Ascending aorta (tissue), 2 donors: ENCODE results near the gene PCDH9. TPM values are rescaled to one million over a fixed set of nuclear protein-coding genes. Genes with fewer than 3 reads are reported as not detected.

Experiments
- DNase-seq, 2 donors: peaks; one replicate each; pipeline ENCODE4 v3.0.0-alpha.2; 2019; ENCODE audit warnings: low spot score in 2 of 2
- H3K27ac ChIP-seq, 2 donors: fragments of 200-600 bp; sonication (generic); one replicate each; pipeline ENCODE4 v1.5.1; 2016 to 2017; ENCODE audit warnings: mild to moderate bottlenecking in 1 of 2
- H3K27me3 ChIP-seq: fragments of 200-600 bp; sonication (generic); one replicate; pipeline ENCODE4 v1.5.1; 2017
- H3K36me3 ChIP-seq, 2 donors: fragments of 200-600 bp; sonication (generic); one replicate each; pipeline ENCODE4 v1.5.1; 2016
- H3K4me1 ChIP-seq, 2 donors: fragments of 200-600 bp; sonication (generic); one replicate each; pipeline ENCODE4 v1.5.1; 2016 to 2017; ENCODE audit warnings: mild to moderate bottlenecking in 1 of 2
- H3K4me3 ChIP-seq, 2 donors: fragments of 200-600 bp; sonication (generic); one replicate each; pipeline ENCODE4 v1.5.1; 2016 to 2017; ENCODE audit warnings: mild to moderate bottlenecking in 1 of 2
- H3K9me3 ChIP-seq, 2 donors: fragments of 200-600 bp; sonication (generic); one replicate each; pipeline ENCODE4 v1.5.1; 2016
- CTCF ChIP-seq, 3 experiments: fragments of 200-600 bp in 2 of 3; fragments of 450-650 bp in 1 of 3; sonication (generic) in 2 of 3; IDR thresholded peaks; one replicate each; pipeline ENCODE4 v1.5.1; 2016 to 2019; ENCODE audit warnings: antibody characterized with exemption in 3 of 3, mild to moderate bottlenecking in 1 of 3, moderate library complexity in 1 of 3
- intact Hi-C: fragments of 100-400 bp; cut with DNase I; formaldehyde crosslinking; loops from one replicate; pipeline ENCODE4 v1.15.1; 2023
- total RNA-seq: library from RNA; depleted of rRNA; stranded (reverse); fragments of >200 nt; gene quantifications from one replicate; pipeline ENCODE4 v1.1.0, GENCODE V29; 2016

The PCDH9 gene
- total RNA-seq, 1 donor from 2014 or later, result 3.6 TPM

- no peaks in the 10 kb centered on the region for H3K27me3 ChIP-seq
- no peak for TF ChIP-seq CTCF (IDR thresholded peaks at IDR 0.05)
- DNase-seq, result no peak
- no peak overlapping the region for H3K27ac ChIP-seq
- H3K9me3 ChIP-seq, result no peaks in the 10 kb centered on the region
- H3K4me1 ChIP-seq, result no peaks in the 10 kb centered on the region
- no peaks in the 10 kb centered on the region for H3K36me3 ChIP-seq
- intact Hi-C loops, result no loop called here
- H3K4me3 ChIP-seq, result no peak overlapping the region
Measured at GRCh38 chr13:66359393-66359792, 870.7 kb downstream of the PCDH9 start.

GRCh38 chr13:66358564-66358963 lies 871.6 kb downstream of the PCDH9 start:
- no peak for DNase-seq
- no peaks in the 10 kb centered on the region for H3K36me3 ChIP-seq
- H3K4me3 ChIP-seq, result no peak overlapping the region
- H3K27me3 ChIP-seq, result no peaks in the 10 kb centered on the region
- intact Hi-C loops, result no loop called here
- H3K4me1 ChIP-seq, result no peaks in the 10 kb centered on the region
- H3K27ac ChIP-seq, result no peak overlapping the region
- TF ChIP-seq CTCF (IDR thresholded peaks at IDR 0.05), result no peak
- no peaks in the 10 kb centered on the region for H3K9me3 ChIP-seq

DNA sequence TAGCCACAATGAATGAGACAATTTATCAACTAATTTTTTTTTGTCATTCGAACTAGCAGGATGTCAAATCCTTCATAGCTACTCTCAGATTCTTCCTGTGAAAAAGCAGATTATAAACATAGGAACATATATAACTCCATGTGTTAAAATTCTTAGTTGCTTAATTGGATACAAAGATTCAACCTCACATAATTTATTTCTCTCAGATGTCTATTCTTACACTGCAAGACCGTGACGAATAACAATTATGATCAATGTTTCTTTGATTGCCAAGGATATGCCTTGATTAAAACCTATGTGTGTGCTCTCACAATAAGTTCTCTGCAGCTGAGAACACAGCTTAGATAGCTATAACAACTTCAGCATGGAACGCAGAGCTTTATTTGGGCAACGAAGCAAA lies 872.7 kb downstream of the PCDH9 start:
- Histone ChIP-seq H3K27me3 (no peaks in the 10 kb centered on the region), H3K27ac (no peak overlapping the region), H3K9me3 (no peaks in the 10 kb centered on the region), H3K4me1 (no peaks in the 10 kb centered on the region), H3K36me3 (no peaks in the 10 kb centered on the region), H3K4me3 (no peak overlapping the region)
- TF ChIP-seq CTCF (IDR thresholded peaks at IDR 0.05), result no peak
- no peak for DNase-seq
- intact Hi-C loops, result no loop called here

GRCh38 chr13:66354879-66355751 lies 875.0 kb downstream of the PCDH9 start:
- no peak overlapping the region for H3K4me3 ChIP-seq
- intact Hi-C loops, result no loop called here
- no peak for TF ChIP-seq CTCF (IDR thresholded peaks at IDR 0.05)
- no peaks in the 10 kb centered on the region for H3K27me3 ChIP-seq
- no peaks in the 10 kb centered on the region for H3K9me3 ChIP-seq
- no peaks in the 10 kb centered on the region for H3K36me3 ChIP-seq
- no peak for DNase-seq
- H3K27ac ChIP-seq, result no peak overlapping the region
- no peaks in the 10 kb centered on the region for H3K4me1 ChIP-seq

DNA sequence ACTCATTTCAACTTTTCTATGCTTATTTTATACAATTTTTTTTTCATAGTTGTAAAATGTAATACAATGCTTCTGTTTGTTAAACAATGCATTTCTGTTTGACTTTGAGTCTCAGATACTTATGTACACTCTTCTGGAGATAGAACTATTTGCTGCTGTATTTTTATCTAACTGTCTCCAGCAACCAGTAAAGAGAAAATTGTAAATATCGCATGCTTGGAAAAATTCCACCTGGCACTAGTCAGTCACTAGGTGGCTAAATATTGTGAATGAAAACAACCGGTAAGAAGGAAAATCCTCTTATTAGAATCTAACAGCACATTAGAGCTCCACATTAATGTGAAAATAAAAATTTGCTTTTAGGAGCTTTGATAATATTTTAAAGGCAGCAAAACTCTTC lies 876.5 kb downstream of the PCDH9 start:
- intact Hi-C loops, result no loop called here
- no peaks in the 10 kb centered on the region for H3K9me3 ChIP-seq
- no peaks in the 10 kb centered on the region for H3K4me1 ChIP-seq
- no peaks in the 10 kb centered on the region for H3K27me3 ChIP-seq
- TF ChIP-seq CTCF (IDR thresholded peaks at IDR 0.05), result no peak
- no peaks in the 10 kb centered on the region for H3K36me3 ChIP-seq
- DNase-seq, result no peak
- no peak overlapping the region for H3K4me3 ChIP-seq
- H3K27ac ChIP-seq, result no peak overlapping the region
